ENCODE measurements around the gene CACNA1B.

CACNA1B gene

GRCh38 chr9:137913771-137914767 lies 36.5 kb downstream of the CACNA1B start:
- no peaks in the 10 kb centered on the region for H3K9me3 ChIP-seq (ENCODE audit: control insufficient read depth, insufficient read depth, low read length)
- no peaks in the 10 kb centered on the region for H3K4me1 ChIP-seq (ENCODE audit: control insufficient read depth, insufficient read depth, low read length)
- no peak overlapping the region for H3K9ac ChIP-seq (ENCODE audit: low read depth, low read length)
- H3K36me3 ChIP-seq (ENCODE audit: control insufficient read depth, insufficient read depth, low read length) = peaks cover 45% of the 10 kb centered on the region
- no peak overlapping the region for H3K4me3 ChIP-seq (ENCODE audit: low read depth, low read length)
- no peaks in the 10 kb centered on the region for H3K27me3 ChIP-seq (ENCODE audit: control insufficient read depth, insufficient read depth, low read length)
- no peak overlapping the region for H3K27ac ChIP-seq (ENCODE audit: low read depth, low read length)

- H3K4me3 ChIP-seq (ENCODE audit: low read depth, low read length) = no peak overlapping the region
- H3K27me3 ChIP-seq (ENCODE audit: control insufficient read depth, insufficient read depth, low read length) = no peaks in the 10 kb centered on the region
- H3K9ac ChIP-seq (ENCODE audit: low read depth, low read length) = no peak overlapping the region
- H3K9me3 ChIP-seq (ENCODE audit: control insufficient read depth, insufficient read depth, low read length) = no peaks in the 10 kb centered on the region
- H3K4me1 ChIP-seq (ENCODE audit: control insufficient read depth, insufficient read depth, low read length) = no peaks in the 10 kb centered on the region
- H3K36me3 ChIP-seq (ENCODE audit: control insufficient read depth, insufficient read depth, low read length) = peaks cover 49% of the 10 kb centered on the region
- H3K27ac ChIP-seq (ENCODE audit: low read depth, low read length) = no peak overlapping the region
These were observed 39.0 kb downstream of the CACNA1B start for GRCh38 chr9:137916540-137916939.

GRCh38 chr9:137917116-137917515 lies 39.5 kb downstream of the CACNA1B start:
- H3K27ac ChIP-seq (ENCODE audit: low read depth, low read length) = no peak overlapping the region
- no peak overlapping the region for H3K9ac ChIP-seq (ENCODE audit: low read depth, low read length)
- H3K27me3 ChIP-seq (ENCODE audit: control insufficient read depth, insufficient read depth, low read length) = no peaks in the 10 kb centered on the region
- no peaks in the 10 kb centered on the region for H3K9me3 ChIP-seq (ENCODE audit: control insufficient read depth, insufficient read depth, low read length)
- no peak overlapping the region for H3K4me3 ChIP-seq (ENCODE audit: low read depth, low read length)
- H3K4me1 ChIP-seq (ENCODE audit: control insufficient read depth, insufficient read depth, low read length) = no peaks in the 10 kb centered on the region
- H3K36me3 ChIP-seq (ENCODE audit: control insufficient read depth, insufficient read depth, low read length) = peaks cover 55% of the 10 kb centered on the region

- Histone ChIP-seq H3K36me3 (ENCODE audit: control insufficient read depth, insufficient read depth, low read length) (peaks cover 55% of the 10 kb centered on the region), H3K9me3 (ENCODE audit: control insufficient read depth, insufficient read depth, low read length) (no peaks in the 10 kb centered on the region), H3K27me3 (ENCODE audit: control insufficient read depth, insufficient read depth, low read length) (no peaks in the 10 kb centered on the region), H3K4me3 (ENCODE audit: low read depth, low read length) (no peak overlapping the region), H3K27ac (ENCODE audit: low read depth, low read length) (no peak overlapping the region), H3K9ac (ENCODE audit: low read depth, low read length) (no peak overlapping the region), H3K4me1 (ENCODE audit: control insufficient read depth, insufficient read depth, low read length) (no peaks in the 10 kb centered on the region)
These were observed 40.2 kb downstream of the CACNA1B start for GRCh38 chr9:137917795-137918194.

- Histone ChIP-seq H3K36me3 (ENCODE audit: control insufficient read depth, insufficient read depth, low read length) (peaks cover 47% of the 10 kb centered on the region), H3K4me3 (ENCODE audit: low read depth, low read length) (no peak overlapping the region), H3K27me3 (ENCODE audit: control insufficient read depth, insufficient read depth, low read length) (no peaks in the 10 kb centered on the region), H3K4me1 (ENCODE audit: control insufficient read depth, insufficient read depth, low read length) (no peaks in the 10 kb centered on the region), H3K9ac (ENCODE audit: low read depth, low read length) (no peak overlapping the region), H3K9me3 (ENCODE audit: control insufficient read depth, insufficient read depth, low read length) (no peaks in the 10 kb centered on the region), H3K27ac (ENCODE audit: low read depth, low read length) (no peak overlapping the region)
These were observed 40.9 kb downstream of the CACNA1B start for GRCh38 chr9:137918331-137919094.

GRCh38 chr9:137919095-137919465 lies 41.5 kb downstream of the CACNA1B start:
- H3K36me3 ChIP-seq (ENCODE audit: control insufficient read depth, insufficient read depth, low read length) = peaks cover 45% of the 10 kb centered on the region
- H3K4me1 ChIP-seq (ENCODE audit: control insufficient read depth, insufficient read depth, low read length) = no peaks in the 10 kb centered on the region
- no peaks in the 10 kb centered on the region for H3K27me3 ChIP-seq (ENCODE audit: control insufficient read depth, insufficient read depth, low read length)
- H3K9ac ChIP-seq (ENCODE audit: low read depth, low read length) = no peak overlapping the region
- H3K4me3 ChIP-seq (ENCODE audit: low read depth, low read length) = no peak overlapping the region
- H3K27ac ChIP-seq (ENCODE audit: low read depth, low read length) = no peak overlapping the region
- H3K9me3 ChIP-seq (ENCODE audit: control insufficient read depth, insufficient read depth, low read length) = no peaks in the 10 kb centered on the region

GRCh38 chr9:137919649-137920141 lies 42.1 kb downstream of the CACNA1B start:
- Histone ChIP-seq H3K9ac (ENCODE audit: low read depth, low read length) (no peak overlapping the region), H3K27me3 (ENCODE audit: control insufficient read depth, insufficient read depth, low read length) (no peaks in the 10 kb centered on the region), H3K4me1 (ENCODE audit: control insufficient read depth, insufficient read depth, low read length) (no peaks in the 10 kb centered on the region), H3K36me3 (ENCODE audit: control insufficient read depth, insufficient read depth, low read length) (peaks cover 39% of the 10 kb centered on the region), H3K27ac (ENCODE audit: low read depth, low read length) (no peak overlapping the region), H3K9me3 (ENCODE audit: control insufficient read depth, insufficient read depth, low read length) (no peaks in the 10 kb centered on the region), H3K4me3 (ENCODE audit: low read depth, low read length) (no peak overlapping the region)

GRCh38 chr9:137920753-137921152 lies 43.2 kb downstream of the CACNA1B start:
- H3K4me1 ChIP-seq (ENCODE audit: control insufficient read depth, insufficient read depth, low read length) = no peaks in the 10 kb centered on the region
- no peak overlapping the region for H3K27ac ChIP-seq (ENCODE audit: low read depth, low read length)
- H3K4me3 ChIP-seq (ENCODE audit: low read depth, low read length) = no peak overlapping the region
- H3K36me3 ChIP-seq (ENCODE audit: control insufficient read depth, insufficient read depth, low read length) = peaks cover 35% of the 10 kb centered on the region
- H3K27me3 ChIP-seq (ENCODE audit: control insufficient read depth, insufficient read depth, low read length) = no peaks in the 10 kb centered on the region
- H3K9me3 ChIP-seq (ENCODE audit: control insufficient read depth, insufficient read depth, low read length) = no peaks in the 10 kb centered on the region
- no peak overlapping the region for H3K9ac ChIP-seq (ENCODE audit: low read depth, low read length)

- Histone ChIP-seq H3K9me3 (ENCODE audit: control insufficient read depth, insufficient read depth, low read length) (0 out of 2 replicates have a peak, but pooled peaks cover 7% of the 10 kb centered on the region), H3K4me3 (ENCODE audit: low read depth, low read length) (no peak overlapping the region), H3K9ac (ENCODE audit: low read depth, low read length) (no peak overlapping the region), H3K36me3 (ENCODE audit: control insufficient read depth, insufficient read depth, low read length) (peaks cover 10% of the 10 kb centered on the region; the same call in 1 of the 2 replicates), H3K4me1 (ENCODE audit: control insufficient read depth, insufficient read depth, low read length) (no peaks in the 10 kb centered on the region), H3K27ac (ENCODE audit: low read depth, low read length) (no peak overlapping the region), H3K27me3 (ENCODE audit: control insufficient read depth, insufficient read depth, low read length) (no peaks in the 10 kb centered on the region)
These were observed 46.6 kb downstream of the CACNA1B start for GRCh38 chr9:137924169-137924568.

- H3K4me1 ChIP-seq (ENCODE audit: control insufficient read depth, insufficient read depth, low read length) = no peaks in the 10 kb centered on the region
- no peak overlapping the region for H3K27ac ChIP-seq (ENCODE audit: low read depth, low read length)
- peaks cover 8% of the 10 kb centered on the region; the same call in 1 of the 2 replicates for H3K36me3 ChIP-seq (ENCODE audit: control insufficient read depth, insufficient read depth, low read length)
- H3K4me3 ChIP-seq (ENCODE audit: low read depth, low read length) = no peak overlapping the region
- H3K27me3 ChIP-seq (ENCODE audit: control insufficient read depth, insufficient read depth, low read length) = no peaks in the 10 kb centered on the region
- H3K9ac ChIP-seq (ENCODE audit: low read depth, low read length) = no peak overlapping the region
- H3K9me3 ChIP-seq (ENCODE audit: control insufficient read depth, insufficient read depth, low read length) = 0 out of 2 replicates have a peak, but pooled peaks cover 7% of the 10 kb centered on the region
These were observed 47.3 kb downstream of the CACNA1B start for GRCh38 chr9:137924761-137925369.
